Thyroid gland (tissue), 4 donors: ENCODE measurements around the gene TMEM198. TPM values are rescaled to one million over a fixed set of nuclear protein-coding genes. Genes with fewer than 3 reads are reported as not detected.

ENCODE experiments used
- DNase-seq, 2 donors: peaks; one replicate each; pipeline ENCODE4 v3.0.0-alpha.2; 2019
- H3K27ac ChIP-seq, 3 donors: fragments of 200-600 bp; sonication (generic); 1 replicate in 2 of 3; 2 replicates in 1 of 3; pipeline ENCODE4 v1.5.1; 2016 to 2019; ENCODE audit warnings: mild to moderate bottlenecking in 1 of 3, moderate library complexity in 1 of 3
- H3K27me3 ChIP-seq: fragments of 200-600 bp; sonication (generic); one replicate; pipeline ENCODE4 v1.5.1; 2019
- H3K36me3 ChIP-seq, 2 donors: fragments of 200-600 bp; sonication (generic); one replicate each; pipeline ENCODE4 v1.5.1; 2016 to 2019
- H3K4me1 ChIP-seq, 2 donors: fragments of 200-600 bp; sonication (generic); one replicate each; pipeline ENCODE4 v1.5.1; 2017 to 2019
- H3K4me3 ChIP-seq, 3 donors: fragments of 200-600 bp; sonication (generic); replicated peaks in 1 of 3; 1 replicate in 2 of 3; 2 replicates in 1 of 3; pipeline ENCODE4 v1.5.1; 2016; ENCODE audit warnings: mild to moderate bottlenecking in 1 of 3
- H3K9me3 ChIP-seq: fragments of 200-600 bp; sonication (generic); one replicate; pipeline ENCODE4 v1.5.1; 2017
- POLR2A ChIP-seq, 2 donors: fragments of 450-650 bp; IDR thresholded peaks; one replicate each; pipeline ENCODE4 v1.6.1; 2017; ENCODE audit warnings: antibody characterized with exemption in 2 of 2, mild to moderate bottlenecking in 2 of 2, moderate library complexity in 1 of 2
- WGBS, 2 donors: methylation state at CpG; one replicate each; pipeline ENCODE4 v1.1.5; 2017; 5-methylcytosine and 5-hydroxymethylcytosine counted together
- intact Hi-C: fragments of 100-400 bp; cut with DNase I; formaldehyde crosslinking; loops from one replicate; pipeline ENCODE4 v1.15.1; 2023
- total RNA-seq, 4 donors: library from RNA; depleted of rRNA; stranded (reverse); fragments of >200 nt; gene quantifications; one replicate each; pipeline ENCODE4 v1.2.3, GENCODE V29; 2016
- TF ChIP-seq, protein P1 (sequence below), 6 experiments: fragments of 200-600 bp in 3 of 6; fragments of 450-650 bp in 3 of 6; sonication (generic) in 3 of 6; IDR thresholded peaks; one replicate each; pipeline ENCODE4 v1.5.1; 2016 to 2019; ENCODE audit warnings: antibody characterized with exemption in 6 of 6, mild to moderate bottlenecking in 2 of 6, inconsistent platforms in 1 of 6, moderate library complexity in 1 of 6

TMEM198 gene
- total RNA-seq, 4 donors from 2014 or later = 4.6 to 10.9 (median 5.4) TPM

DNA sequence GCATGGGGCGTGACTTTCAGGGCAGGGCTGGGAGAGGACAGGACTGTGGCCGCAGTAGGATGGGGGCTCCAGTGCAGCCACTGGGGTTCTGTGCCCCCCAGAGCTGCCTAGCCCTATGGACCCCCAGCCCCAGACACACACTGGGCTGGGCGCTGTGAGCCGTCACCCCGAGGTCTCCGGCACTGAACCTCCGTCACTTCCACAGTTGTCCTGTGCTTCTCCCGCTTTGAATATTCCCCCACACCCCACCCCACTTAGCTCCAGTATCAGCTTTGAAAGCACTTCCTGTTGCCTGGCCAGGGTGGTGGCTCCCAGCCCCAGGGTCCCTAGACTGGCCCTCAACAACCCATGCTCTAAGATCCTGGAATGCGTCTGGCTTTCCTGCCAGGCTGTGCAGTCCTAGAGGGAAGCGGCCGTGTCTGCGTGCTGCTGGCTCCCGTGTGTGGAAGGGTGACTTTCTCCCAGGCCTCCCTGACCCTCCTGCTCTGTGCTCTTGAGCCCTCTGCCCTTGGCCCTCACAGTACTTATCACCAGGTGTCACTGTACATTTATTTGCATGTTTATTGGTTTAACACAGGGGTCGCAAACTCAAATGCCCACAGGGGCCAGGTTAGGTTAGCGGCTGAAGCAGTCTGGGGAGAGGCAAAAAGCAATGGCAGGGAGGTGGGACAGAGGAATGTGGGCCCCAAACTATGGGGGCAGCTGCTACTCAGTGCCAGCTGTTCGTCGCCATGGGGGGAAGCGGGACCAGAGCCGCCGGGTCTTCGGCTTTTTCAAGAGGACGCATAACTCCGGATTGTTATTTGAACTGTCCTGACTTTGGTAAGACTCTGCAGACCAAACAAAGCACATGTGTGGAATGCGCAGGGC lies 17.6 kb downstream of the TMEM198 start:
- TF ChIP-seq, protein P1, sequence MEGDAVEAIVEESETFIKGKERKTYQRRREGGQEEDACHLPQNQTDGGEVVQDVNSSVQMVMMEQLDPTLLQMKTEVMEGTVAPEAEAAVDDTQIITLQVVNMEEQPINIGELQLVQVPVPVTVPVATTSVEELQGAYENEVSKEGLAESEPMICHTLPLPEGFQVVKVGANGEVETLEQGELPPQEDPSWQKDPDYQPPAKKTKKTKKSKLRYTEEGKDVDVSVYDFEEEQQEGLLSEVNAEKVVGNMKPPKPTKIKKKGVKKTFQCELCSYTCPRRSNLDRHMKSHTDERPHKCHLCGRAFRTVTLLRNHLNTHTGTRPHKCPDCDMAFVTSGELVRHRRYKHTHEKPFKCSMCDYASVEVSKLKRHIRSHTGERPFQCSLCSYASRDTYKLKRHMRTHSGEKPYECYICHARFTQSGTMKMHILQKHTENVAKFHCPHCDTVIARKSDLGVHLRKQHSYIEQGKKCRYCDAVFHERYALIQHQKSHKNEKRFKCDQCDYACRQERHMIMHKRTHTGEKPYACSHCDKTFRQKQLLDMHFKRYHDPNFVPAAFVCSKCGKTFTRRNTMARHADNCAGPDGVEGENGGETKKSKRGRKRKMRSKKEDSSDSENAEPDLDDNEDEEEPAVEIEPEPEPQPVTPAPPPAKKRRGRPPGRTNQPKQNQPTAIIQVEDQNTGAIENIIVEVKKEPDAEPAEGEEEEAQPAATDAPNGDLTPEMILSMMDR (IDR thresholded peaks at IDR 0.05) = no peak
- TF ChIP-seq POLR2A (IDR thresholded peaks at IDR 0.05) = no peak
- DNase-seq = no peak
- Histone ChIP-seq H3K4me3 (no peak overlapping the region), H3K4me1 (peaks cover 0 to 6% of the 10 kb centered on the region in 2 donors), H3K9me3 (no peaks in the 10 kb centered on the region), H3K27ac (no peak overlapping the region), H3K36me3 (peaks cover 0 to 8% of the 10 kb centered on the region in 2 donors), H3K27me3 (no peaks in the 10 kb centered on the region)
- intact Hi-C loops = no loop called here
- 76 to 77% methylated on average over 21 to 24 of the region's 24 CpGs for WGBS, 2 donors

DNA sequence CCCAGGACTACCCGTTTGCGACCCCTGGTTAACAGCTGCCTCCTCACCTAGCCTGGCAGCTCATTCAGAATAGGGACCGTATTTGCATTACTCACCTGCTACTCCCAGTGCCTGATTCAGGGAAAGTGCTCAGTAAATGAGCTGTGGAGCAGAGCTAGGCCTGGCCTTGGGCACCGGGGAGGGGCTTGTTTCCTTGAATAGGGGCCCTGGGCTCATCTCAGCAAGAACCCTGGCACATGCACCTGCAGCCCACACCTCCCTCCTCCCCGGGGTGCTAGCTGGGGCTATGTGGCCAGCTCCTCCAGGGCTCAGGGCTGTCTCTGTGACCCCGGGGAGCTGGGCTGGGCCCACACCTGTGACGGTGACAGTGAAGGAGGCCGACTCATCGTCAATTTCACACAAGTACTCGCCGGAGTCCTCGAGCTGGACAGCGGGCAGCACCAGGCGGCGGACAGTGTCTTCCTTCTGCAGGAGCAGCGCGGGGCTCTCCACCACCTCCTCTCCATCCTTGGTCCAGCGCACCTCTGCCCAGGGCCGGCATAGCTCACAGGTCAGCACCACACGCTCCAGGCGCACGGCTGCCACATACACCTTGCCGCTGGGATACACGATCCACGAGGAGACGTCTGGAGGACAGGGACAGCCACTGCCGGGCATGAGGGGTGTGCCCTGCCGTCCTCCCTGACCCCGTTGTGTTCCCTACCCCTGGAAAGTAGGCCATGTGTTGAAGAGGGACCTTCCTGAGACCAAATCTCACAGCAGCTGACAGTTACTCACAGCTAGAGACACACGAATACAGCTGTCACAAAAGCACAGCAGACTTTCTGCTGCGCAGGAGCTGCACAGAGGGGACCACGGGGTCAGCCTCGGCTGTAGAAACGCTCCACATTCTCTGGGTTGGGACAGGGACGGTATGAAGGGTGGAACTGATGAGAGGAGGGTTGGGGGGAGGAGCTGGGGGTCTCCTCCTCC lies 18.5 kb downstream of the TMEM198 start:
- intact Hi-C loops = no loop called here
- Histone ChIP-seq H3K27me3 (no peaks in the 10 kb centered on the region), H3K27ac (no peak overlapping the region), H3K4me3 (no peak overlapping the region), H3K36me3 (peaks cover 2 to 8% of the 10 kb centered on the region in 2 donors), H3K9me3 (no peaks in the 10 kb centered on the region), H3K4me1 (peaks cover 0 to 6% of the 10 kb centered on the region in 2 donors)
- DNase-seq = no peak
- 71 to 80% methylated on average over 29 to 32 of the region's 35 CpGs for WGBS, 2 donors
- TF ChIP-seq, protein P1 (IDR thresholded peaks at IDR 0.05) = no peak
- TF ChIP-seq POLR2A (IDR thresholded peaks at IDR 0.05) = no peak

DNA sequence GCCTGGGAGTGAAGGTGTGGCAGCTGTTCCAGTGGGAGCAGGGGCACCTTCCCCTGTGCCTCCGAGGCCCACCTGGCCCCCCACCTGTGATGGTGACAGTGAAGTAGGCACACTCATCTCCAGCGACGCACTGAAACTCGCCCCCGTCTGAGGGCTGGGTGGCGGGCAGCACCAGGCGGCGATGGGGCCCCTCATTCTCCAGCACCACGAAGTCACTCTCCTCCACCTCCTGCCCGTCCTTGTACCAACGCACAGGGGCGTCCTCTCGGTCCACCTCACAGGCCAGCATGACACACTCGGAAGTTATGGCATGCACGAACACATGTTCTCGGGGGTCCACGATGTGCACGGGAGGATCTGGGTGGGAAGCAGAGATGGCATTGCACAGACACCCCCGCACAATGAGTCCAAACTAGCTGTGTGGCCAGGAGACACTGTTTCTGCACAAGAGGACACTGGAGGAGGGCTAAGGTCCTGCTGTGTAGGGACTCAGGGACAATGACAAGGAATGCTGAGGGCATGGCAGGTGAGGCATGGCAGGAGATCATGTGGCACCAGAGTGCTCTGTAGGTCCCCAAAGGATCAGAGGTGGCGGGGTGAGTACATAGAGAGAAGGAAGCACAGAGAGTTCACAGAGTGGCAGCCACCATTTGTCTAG lies 19.6 kb downstream of the TMEM198 start:
- Histone ChIP-seq H3K27me3 (no peaks in the 10 kb centered on the region), H3K36me3 (peaks cover 2 to 8% of the 10 kb centered on the region in 2 donors), H3K9me3 (no peaks in the 10 kb centered on the region), H3K4me1 (peaks cover 0 to 6% of the 10 kb centered on the region in 2 donors), H3K4me3 (no peak overlapping the region), H3K27ac (no peak overlapping the region)
- 88 to 89% methylated on average over 18 to 19 of the region's 20 CpGs for WGBS, 2 donors
- intact Hi-C loops = no loop called here
- DNase-seq = no peak
- no peak for TF ChIP-seq POLR2A (IDR thresholded peaks at IDR 0.05)
- TF ChIP-seq, protein P1 (IDR thresholded peaks at IDR 0.05) = no peak

DNA sequence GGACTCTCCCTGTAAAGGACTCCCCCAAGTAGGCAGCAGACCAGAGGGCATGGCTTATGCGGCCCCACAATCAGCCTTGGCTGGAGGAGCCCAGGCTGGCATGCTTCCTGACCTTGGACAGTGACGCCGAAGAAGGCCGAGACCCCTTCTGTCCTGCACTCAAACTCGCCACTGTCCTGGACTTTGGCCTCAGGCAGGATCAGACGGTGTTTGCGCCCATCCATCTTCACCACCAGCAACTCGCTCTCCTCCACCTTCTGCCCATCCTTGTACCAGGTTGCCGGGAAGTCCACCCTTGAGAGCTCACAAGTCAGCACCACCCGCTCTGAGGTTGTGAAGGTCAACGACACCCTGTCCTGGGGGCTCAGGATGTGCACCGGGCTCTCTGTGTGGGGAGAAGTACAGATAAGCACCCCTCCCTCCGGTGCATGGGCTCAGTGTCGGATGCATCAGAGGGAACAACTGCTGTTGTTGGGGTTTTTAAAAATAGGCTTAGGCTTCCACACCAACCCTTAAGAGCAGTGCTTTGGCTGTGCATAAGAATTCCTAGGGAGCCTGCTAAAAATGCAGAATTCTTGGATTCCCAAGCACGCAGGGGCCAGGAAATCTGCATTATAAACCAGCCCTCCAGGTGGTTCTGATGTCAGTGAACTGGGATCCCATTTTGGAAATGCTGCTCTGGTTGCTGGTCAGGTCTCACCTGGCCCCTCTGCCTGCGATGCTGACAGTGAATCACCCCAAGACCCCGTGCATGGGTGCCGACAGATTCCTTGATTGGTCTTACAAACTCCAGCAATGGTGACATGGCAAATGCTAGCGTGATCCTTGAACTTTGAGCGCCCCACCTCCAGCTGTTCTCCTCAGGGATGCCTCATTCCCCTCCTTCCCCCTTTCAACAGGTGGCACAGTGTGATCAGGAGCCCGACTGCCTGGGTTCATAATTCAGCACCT lies 21.6 kb downstream of the TMEM198 start:
- Histone ChIP-seq H3K36me3 (peaks cover 2 to 8% of the 10 kb centered on the region in 2 donors), H3K27ac (no peak overlapping the region), H3K27me3 (no peaks in the 10 kb centered on the region), H3K4me1 (peaks cover 5 to 9% of the 10 kb centered on the region in 2 donors), H3K9me3 (no peaks in the 10 kb centered on the region), H3K4me3 (no peak overlapping the region)
- no peak for TF ChIP-seq POLR2A (IDR thresholded peaks at IDR 0.05)
- TF ChIP-seq, protein P1 (IDR thresholded peaks at IDR 0.05) = no peak
- 85 to 91% methylated on average over 21 of the region's 21 CpGs for WGBS, 2 donors
- intact Hi-C loops = no loop called here
- no peak for DNase-seq
